NAMALWA (cell line): ENCODE data around the gene JADE2.
A peak's percentile ranks its signal among the peaks of the same experiment; 100 is the strongest.
"Not testable (repeated sequence)": the region's sequence is repeated elsewhere in the genome, so short reads cannot be mapped to it uniquely, and the experiment has no call there.

Experiments
- DNase-seq: peaks from one replicate; pipeline ENCODE4 v3.0.0-alpha.2; 2015; ENCODE audit warnings: low spot score

Gene JADE2

DNA sequence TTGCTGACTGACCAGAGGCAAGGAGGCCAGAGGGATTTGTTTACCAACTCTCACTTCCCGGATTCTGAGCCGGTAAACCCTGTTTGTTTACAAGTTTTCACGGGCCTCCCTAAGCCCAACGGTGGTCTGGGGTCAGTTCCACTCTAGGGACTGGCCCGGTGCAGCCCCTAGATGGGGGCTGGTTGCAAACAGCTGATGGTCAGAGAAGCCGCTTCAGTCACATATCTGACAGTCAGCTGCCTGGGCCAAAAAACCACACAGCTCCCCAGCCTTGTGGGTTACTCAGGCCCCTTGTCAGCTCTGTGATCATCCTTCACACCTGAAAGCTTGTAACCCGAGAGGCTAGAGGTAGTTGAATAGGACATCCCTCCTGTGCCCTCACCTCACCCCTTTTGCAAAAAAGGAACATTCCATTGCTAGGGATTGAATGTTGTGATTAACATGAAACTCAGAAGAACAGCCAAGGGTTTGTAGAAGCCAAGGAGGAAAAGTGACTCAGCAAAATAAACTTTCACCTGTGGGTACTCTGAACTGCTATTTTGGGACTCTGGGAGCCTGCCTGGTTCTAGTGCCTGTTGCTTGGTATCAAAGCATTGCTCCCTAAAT, 66.8 kb downstream of the JADE2 start:
- no peak for DNase-seq

DNA sequence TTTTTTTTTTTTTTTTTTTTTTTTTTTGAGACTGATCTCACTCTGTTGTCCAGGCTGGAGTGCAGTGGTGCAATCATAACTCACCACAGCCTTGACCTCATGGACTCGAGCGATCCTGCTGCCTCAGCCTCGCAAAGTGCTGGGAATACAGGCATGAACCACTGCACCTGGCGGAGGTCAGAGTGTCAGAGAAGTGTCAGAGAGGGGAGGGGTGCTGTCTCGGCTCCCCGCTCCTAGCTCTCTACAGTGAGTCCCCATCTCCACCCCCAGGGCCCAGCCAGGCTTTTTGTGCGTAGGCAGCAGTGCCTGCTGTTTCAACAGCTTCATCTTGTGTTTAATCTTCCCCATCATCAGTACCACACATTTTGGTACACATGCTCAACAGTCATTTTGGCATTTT, 68.9 kb downstream of the JADE2 start:
- no peak for DNase-seq

DNA sequence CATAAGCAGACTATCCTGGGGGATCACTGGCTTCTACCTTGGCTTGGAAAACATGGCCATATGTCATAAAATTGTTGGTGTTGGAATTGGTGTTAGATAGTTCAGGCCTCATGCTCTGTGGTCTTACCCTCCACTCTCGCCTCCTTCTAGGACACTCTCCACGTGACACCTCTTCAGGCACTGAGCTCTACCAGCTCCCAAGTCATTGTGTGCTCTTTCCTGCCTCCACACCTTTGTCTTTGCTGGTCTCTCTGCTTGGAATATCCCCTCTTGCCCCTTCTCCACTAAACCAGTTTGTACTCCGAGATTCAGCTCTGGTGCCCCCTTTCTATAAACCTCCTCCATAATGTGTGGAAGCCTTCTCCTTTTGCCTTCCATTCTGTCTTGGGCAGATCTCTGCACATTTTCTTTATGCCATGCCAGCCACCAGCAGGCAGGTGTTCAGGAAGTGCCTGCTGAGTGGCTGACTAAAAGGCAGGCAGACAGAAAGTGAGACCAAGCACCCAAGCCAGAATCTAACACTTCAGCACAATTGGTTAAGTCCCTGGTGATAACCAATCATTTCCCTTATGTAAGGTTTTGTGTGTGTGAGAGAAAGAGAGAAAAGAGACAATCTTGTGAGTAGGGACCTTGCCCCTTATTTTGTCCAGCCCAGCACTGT, 69.5 kb downstream of the JADE2 start:
- DNase-seq: peak; percentile 26

DNA sequence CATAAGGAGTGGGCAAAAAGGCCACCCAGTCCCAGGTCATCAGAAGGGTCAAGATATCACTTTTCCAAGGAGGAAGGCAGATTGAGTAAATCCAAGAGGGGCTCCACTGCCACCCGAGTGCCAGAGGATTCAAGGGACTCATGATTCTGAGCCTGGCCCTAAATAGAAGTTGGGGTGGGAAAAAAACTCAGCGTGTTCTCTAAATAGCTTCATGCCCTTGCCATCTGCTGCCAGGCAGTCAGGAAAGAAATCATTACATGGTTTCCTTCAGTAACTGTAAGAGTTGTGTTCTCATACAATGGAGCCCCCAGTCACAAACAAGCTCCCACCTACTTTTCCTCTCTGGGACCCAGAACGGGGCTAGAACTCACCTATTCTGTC, 70.0 kb downstream of the JADE2 start:
- no peak for DNase-seq

DNA sequence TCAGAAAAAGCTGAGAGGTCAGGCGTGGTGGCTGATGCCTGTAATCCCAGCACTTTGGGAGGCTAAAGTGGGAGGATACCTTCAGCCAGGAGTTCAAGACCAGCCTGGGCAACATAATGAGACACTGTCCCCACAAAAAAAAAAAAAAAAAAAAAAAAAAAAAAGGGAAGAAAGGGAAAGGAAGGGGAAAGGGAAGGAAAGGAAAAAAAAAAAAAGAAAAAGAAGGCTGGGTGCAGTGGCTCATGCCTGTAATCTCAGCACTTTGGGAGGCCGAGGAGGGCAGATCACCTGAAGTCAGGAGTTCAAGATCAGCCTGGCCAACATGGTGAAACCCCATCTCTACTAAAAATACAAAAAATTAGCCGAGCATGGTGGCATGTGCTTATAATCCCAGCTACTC, 74.3 kb downstream of the JADE2 start:
- not testable (repeated sequence) for DNase-seq

DNA sequence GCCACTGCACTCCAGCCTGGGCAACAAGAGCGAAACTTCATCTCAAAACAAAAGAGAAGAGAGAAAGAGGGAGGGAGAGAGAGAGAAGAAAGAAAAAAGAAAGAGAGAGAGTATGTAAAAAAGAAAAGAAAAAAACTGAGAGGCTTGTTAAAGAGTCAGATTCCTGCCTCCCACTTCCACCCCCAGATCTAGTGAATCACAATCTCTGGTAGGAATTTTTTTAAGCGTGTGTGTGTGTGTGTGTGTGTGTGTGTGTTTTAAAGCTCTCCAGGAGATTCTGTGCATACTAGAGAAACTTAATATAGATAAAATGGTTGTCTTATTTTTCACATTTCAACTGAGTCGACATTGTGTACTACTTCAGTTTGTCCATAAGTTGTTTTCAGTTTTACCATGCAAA, 75.1 kb downstream of the JADE2 start:
- no peak for DNase-seq

DNA sequence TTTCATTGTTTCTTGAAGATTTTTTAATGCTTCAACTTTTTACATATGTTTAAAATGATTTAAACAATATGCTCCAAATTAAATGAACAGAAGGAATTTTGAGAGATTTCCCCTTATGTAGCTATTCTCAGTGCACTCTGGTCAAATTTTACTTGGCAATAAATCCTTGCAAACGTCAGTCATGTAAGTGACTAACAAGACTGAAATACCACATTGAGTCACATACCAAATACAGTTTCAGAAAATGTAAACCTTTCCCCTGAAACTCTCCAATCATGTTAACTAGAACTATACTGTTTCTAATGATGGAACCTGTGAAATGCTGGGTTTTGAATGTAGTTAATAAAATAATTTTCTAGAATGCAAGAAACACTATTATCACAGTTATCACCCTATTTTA, 77.6 kb downstream of the JADE2 start:
- DNase-seq: no peak

DNA sequence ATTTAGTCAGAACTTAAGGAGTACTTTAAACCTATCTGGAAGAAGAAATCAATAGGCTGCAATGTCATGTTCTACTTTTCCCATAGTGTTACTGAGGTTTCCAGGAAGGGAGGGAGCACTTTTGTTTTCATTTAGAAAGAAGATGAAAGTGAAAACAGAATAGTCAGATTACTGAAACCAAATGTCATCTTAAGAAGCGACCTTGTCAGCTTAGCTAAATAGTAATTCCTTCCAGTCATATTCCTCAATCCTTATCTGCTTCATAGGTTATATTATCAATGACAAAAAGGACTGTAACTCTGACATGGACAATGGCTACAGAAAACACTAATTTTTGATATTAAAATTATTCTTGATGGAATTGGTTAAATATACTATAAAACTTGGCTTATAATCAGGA, 79.4 kb downstream of the JADE2 start:
- no peak for DNase-seq

DNA sequence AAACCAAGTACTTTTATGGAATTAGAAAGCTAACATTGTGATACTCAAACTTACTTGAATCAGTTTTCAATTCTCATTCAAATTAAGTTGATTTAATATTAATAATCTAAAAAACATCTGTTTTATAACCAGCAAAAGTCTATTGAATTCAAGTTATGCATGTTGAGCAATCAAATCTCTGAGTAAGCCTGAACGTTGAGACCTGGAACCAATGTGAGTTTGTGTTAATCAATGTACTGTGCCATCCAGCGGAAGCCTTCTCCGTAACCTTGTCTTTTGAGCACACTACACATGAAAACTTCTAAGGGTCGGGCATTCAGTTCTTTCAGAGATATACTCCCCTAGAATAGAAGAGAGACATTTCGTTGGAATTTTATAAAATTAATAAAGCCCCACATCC, 81.3 kb downstream of the JADE2 start:
- no peak for DNase-seq

DNA sequence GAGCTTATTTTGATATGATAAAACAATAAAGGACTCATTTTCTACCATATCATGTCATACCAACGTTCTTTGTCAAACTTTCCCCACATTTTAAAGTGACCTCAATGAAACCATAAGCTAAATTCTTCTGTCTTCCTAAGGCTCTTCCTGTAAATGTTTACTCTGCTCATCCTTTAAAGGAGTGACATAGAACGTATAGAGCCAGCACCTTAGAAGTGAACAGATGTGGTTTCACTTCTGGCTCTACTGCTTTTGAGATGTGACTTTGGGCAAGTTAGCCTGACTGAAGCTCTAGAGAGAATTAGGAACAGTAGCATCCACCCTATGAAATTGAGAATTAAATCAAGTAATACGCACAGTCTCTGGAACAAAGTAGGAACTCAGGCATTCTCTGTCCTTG, 83.1 kb downstream of the JADE2 start:
- no peak for DNase-seq

DNA sequence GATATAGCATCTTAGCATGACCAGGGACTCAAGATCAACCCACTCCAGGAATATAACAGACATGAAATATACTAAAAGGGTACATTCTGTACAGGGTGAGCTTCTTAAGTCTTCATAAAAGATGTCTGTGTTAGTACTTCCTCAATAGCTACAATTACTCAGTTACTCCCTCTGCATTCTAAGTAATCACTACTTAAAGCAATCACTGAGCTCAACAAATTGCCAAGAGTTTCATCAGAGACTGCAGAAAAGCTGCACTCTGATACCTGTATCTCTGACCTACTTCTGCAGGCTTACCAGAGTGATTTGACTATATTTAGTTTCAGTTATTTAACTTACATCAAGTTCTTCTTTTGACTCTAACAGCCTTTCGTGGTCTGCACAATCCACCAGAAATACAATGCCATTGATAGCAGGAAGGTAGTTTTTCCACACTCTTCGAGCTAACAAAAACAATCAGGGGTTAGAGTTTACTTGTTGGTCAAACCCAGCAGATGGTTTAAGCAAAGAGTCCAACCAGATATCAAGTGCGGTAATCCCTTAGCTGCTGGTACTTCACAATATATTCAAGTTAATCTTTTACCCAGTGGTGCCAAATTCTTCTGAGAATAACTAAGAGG, 83.9 kb downstream of the JADE2 start:
- DNase-seq: no peak

DNA sequence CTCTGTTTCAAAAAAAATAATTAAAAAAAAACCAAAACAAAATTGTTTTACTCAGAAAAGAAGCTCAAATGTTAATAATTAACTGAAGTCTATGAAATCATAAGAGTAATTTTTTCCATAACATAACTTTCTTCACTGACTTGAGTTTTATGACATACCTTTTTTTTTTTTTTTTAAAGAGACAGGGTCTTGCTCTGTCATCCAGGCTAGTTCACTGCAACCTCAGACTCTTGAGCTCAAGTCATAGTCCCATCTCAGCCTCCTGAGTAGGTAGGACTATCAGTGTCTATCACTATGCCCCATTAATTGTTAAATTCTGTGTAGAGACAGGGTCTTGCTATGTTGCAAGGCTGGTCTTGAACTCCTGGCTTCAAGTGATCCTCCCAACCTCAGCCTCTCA, 85.3 kb downstream of the JADE2 start:
- DNase-seq: no peak

DNA sequence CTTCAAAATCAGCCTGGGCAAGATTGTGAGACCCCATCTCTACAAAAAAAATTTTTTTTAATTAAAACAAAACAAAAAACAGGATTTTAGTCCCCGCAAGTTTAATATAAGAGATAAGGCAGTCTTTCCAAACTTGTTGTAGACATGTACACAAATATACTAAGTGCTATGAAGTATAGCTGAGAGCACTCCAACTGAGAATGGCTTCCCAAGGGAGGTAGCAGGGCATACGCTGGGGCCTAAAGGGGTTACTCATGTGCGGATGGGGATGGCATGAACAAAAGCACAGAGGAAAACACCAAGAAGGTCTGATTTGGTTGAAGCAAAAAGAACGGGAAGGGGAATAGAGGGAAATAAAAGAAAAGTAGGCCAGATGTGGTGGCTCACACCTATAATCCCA, 86.0 kb downstream of the JADE2 start:
- DNase-seq: no peak

DNA sequence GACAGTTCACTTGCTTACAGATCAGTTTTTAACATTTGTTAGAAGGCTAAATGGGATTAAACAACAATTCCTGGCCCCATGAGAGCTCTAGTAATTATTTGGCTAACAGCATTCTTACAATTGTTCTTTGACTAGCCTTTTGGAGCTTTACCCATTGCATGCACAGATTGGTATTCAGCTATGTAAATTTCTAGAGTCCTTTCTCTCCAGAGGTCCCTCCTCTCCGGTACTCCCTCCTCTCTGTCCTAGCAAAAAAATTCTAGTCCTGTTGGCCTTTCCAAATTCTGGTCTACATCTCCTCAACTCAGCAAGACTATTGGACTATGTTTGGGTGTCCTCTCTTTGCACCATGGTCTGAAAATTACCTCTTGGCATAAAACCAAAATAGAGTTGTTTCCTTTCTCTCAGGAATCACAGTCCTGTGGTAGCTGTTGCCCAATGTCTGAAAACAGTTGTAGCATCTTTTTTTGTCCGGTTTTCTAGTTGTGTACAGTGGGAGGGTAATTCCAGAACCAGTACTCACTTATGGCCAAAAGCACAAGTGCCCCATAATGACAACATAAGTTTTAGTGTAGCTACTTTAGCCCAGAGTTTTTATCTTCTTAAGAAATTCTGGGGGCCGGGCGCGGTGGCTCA, 89.1 kb downstream of the JADE2 start:
- no peak for DNase-seq

DNA sequence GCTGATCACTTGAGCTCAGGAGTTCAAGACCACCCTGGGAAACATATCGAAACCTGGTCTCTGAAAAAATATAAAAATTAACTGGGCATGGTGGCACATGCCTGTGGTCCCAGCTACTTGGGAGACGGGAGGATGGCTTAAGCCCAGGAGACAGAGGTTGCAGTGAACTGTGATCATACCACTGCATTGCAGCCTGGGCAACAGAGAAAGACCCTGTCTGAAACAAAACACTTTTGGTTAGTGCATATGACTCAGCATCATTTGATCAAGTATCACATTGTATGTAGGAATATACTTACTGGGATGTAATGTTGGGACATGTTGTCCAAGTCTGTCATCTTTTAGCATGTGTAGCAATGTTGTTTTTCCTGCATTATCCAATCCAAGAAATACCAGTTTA, 95.2 kb downstream of the JADE2 start:
- no peak for DNase-seq

DNA sequence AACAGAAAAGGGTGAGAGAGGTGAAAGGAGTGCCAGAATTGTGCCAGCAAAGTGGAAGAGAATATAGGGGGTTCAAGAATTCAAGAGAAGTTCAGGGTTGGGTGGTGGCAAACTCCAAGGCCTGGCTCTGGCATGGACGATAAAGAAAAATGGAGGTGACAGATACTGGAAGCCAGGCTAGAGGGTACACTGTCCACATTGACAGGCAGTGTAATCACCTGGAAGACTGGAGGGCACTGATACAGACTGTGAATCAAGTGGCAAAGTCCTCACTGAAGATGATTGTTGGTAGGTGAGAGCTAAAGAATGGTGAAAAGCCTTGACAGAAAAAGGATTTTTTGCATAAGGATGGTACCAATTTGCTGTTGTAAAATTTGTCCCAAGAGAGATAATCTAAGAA, 100.1 kb downstream of the JADE2 start:
- no peak for DNase-seq

DNA sequence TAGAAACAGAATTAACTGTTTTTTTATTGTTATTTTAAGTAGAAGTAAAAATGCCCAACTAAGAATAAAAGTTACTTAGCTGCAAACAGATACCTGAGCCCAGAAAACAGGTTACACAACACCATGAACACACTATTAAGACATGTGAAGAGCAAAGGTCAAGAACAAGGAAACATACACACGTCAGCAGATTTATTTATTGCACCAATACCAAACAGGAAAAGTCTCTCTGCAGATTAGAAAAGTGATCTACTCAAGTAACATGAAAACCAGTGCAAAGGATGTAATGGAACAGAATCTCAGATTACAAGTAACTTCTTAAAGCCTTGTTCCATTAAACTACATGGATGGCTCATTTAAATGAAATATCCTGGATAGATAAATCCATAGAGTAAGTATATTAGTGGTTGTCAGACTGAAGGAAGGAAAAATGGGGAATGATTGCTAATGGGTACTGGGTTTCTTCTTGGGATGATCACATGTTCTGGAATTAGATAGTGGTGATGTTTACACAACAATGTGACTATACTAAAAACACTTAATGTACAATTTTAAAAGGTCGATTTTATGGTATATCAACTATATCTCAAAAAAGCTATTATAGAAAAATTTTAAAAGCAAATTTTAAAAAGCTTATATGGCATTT, 101.0 kb downstream of the JADE2 start:
- no peak for DNase-seq
